RWPE2 (cell line): ENCODE results near the gene PTPN23.
A peak's percentile ranks its signal among the peaks of the same experiment; 100 is the strongest.

Experiments
- ATAC-seq: fragments of 200-7000 bp; cut with Tn5 transposase; 3 replicates; pipeline ENCODE4 v1.9.1; 2021; ENCODE audit warnings: low read depth
- DNase-seq: peaks from one replicate; pipeline ENCODE4 v3.0.0-alpha.2; 2020; ENCODE audit warnings: low spot score
- H3K27ac ChIP-seq: fragments of 450-650 bp; 2 replicates; pipeline ENCODE4 v1.5.1; 2017; ENCODE audit warnings: mild to moderate bottlenecking; ENCODE audit not compliant: poor library complexity, severe bottlenecking
- H3K27me3 ChIP-seq: fragments of 250-450 bp; sonication (Bioruptor Pico); 2 replicates; pipeline ENCODE4 v1.5.1; 2021; ENCODE audit warnings: mild to moderate bottlenecking, moderate library complexity; ENCODE audit not compliant: insufficient read depth, poor library complexity, severe bottlenecking
- H3K36me3 ChIP-seq: fragments of 250-450 bp; sonication (Bioruptor Pico); 2 replicates; pipeline ENCODE4 v1.5.1; 2020; ENCODE audit warnings: low read depth, mild to moderate bottlenecking, moderate library complexity
- H3K4me1 ChIP-seq: fragments of 250-450 bp; sonication (Bioruptor Pico); 2 replicates; pipeline ENCODE4 v1.5.1; 2021; ENCODE audit warnings: mild to moderate bottlenecking, moderate library complexity; ENCODE audit not compliant: insufficient read depth, poor library complexity, severe bottlenecking
- H3K4me3 ChIP-seq: fragments of 250-450 bp; sonication (Bioruptor Pico); 2 replicates; pipeline ENCODE4 v1.5.1; 2021; ENCODE audit warnings: mild to moderate bottlenecking, moderate library complexity; ENCODE audit not compliant: severe bottlenecking
- H3K9me3 ChIP-seq: fragments of 250-450 bp; sonication (Bioruptor Pico); 2 replicates; pipeline ENCODE4 v1.5.1; 2021; ENCODE audit warnings: mild to moderate bottlenecking, moderate library complexity; ENCODE audit not compliant: severe bottlenecking
- CTCF ChIP-seq: fragments of 450-650 bp; IDR thresholded peaks from one replicate; pipeline ENCODE4 v1.5.1; 2017; ENCODE audit warnings: mild to moderate bottlenecking, moderate library complexity; ENCODE audit not compliant: poor library complexity, severe bottlenecking

Gene PTPN23

DNA sequence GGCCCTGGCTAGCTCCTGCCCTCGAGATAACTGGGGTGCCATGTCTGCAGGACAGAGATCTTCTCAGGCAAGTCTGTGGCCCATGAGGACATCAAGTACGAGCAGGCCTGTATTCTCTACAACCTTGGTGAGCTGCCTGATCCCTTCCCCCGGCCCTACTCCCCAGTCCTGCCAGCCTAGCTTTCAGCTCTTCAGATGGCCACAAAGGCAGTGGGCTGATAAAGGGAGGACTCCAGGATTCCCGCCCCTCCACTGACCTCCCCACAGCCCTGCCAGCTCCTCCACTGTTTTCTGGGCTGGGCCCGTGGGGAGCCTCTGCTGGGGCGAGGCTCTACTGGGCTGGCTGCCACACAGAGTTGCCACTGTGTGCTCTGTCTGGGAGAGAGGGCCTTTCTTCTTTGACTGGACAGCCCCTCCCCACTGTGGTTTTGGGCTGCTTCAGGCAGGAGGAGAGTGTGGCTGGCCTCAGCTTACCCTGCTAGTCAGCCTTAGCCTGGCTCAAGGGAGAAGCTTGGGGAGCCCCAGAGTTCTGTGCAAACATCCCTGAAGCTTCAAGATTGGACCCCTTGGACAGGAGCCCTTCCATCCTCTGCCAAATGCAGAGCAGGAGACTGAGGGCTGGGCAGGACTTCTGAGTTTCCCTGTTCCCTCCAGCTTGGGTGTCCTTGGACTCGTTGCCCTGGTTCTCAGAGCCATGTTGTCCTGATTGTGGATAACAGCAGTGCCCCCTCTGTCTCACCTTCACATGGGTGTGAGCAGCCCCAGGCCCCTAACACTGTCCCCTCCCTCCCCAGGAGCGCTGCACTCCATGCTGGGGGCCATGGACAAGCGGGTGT, 24.4 kb downstream of the PTPN23 start:
- Histone ChIP-seq H3K27me3 (no peaks in the 10 kb centered on the region), H3K4me1 (no peaks in the 10 kb centered on the region), H3K27ac (no peak overlapping the region), H3K4me3 (no peak overlapping the region), H3K9me3 (no peaks in the 10 kb centered on the region), H3K36me3 (peaks cover 21% of the 10 kb centered on the region)
- no peak for ATAC-seq
- no peak for TF ChIP-seq CTCF
- DNase-seq: no peak

- Histone ChIP-seq H3K9me3 (no peaks in the 10 kb centered on the region), H3K27ac (no peak overlapping the region), H3K27me3 (no peaks in the 10 kb centered on the region), H3K4me1 (no peaks in the 10 kb centered on the region), H3K4me3 (no peak overlapping the region), H3K36me3 (peaks cover 22% of the 10 kb centered on the region)
- TF ChIP-seq CTCF: no peak
- DNase-seq (no peak), ATAC-seq (0 out of 3 replicates have a peak, but pooled peaks have one; percentile 4)
Observed at GRCh38 chr3:47405820-47406761, 25.3 kb downstream of the PTPN23 start.

DNA sequence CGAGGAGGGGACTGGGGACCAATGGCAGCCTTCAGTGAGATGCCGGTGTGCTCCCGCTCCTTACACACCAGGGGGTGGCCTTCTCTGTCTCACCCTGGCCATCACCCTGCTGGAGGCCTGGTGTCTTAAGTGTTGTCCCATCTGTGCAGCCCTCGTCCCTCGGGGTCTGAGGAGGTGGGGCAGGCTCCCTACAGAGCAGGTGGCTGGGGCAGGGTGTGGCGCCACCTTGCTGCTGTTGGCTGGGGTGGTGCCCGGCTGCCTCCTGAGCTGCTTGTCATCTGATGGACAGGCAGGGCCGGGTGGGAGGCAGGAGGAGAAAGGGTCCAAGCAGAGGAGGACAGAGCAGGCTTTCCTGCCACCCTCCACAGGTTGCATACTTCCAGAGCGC, 25.9 kb downstream of the PTPN23 start:
- H3K9me3 ChIP-seq: no peaks in the 10 kb centered on the region
- no peaks in the 10 kb centered on the region for H3K27me3 ChIP-seq
- TF ChIP-seq CTCF: no peak
- H3K4me3 ChIP-seq: no peak overlapping the region
- DNase-seq (peak; percentile 64), ATAC-seq (0 out of 3 replicates have a peak, but pooled peaks have one; percentile 5)
- H3K27ac ChIP-seq: no peak overlapping the region
- peaks cover 29% of the 10 kb centered on the region for H3K36me3 ChIP-seq
- no peaks in the 10 kb centered on the region for H3K4me1 ChIP-seq

DNA sequence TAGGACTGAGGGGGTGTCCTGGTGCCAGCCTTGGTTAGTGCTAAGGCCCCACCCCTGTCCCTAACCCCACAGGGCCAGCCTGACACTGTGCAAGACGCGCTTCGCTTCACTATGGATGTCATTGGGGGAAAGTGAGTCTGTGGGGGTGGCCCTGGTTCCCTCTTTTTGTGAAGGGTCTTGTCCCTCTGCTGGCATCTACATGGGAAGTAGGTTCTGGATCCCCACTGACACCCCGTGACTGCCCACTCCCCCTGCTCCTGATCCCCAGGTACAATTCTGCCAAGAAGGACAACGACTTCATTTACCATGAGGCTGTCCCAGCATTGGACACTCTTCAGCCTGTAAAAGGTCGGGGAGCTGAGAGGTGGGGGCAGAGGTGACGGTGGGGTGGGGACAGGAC, 26.4 kb downstream of the PTPN23 start:
- no peak for ATAC-seq
- Histone ChIP-seq H3K27ac (no peak overlapping the region), H3K27me3 (no peaks in the 10 kb centered on the region), H3K4me1 (no peaks in the 10 kb centered on the region), H3K4me3 (no peak overlapping the region), H3K9me3 (no peaks in the 10 kb centered on the region), H3K36me3 (peaks cover 29% of the 10 kb centered on the region)
- no peak for DNase-seq
- no peak for TF ChIP-seq CTCF
